Uterine smooth muscle cell (primary cell): ENCODE measurements around the gene PEX6. TPM values are rescaled to one million over a fixed set of nuclear protein-coding genes. Genes with fewer than 3 reads are reported as not detected.

ENCODE experiments used
- total RNA-seq: library from RNA; depleted of rRNA; stranded (reverse); fragments of >200 nt; gene quantifications from 2 replicates; pipeline ENCODE4 v1.2.3, GENCODE V29; 2014

PEX6 gene
- 24.9 and 68.6 TPM in 2 replicates for total RNA-seq

GRCh38 chr6:42978839-42979522, at the start of gene PEX6:
Gene PEX6, minus strand, starts transcription at chr6:42979181. Its CDS starts 31 bp downstream, at chr6:42979150.

GRCh38 chr6:43021270-43022047, 42.5 kb upstream of the PEX6 start, which contains the start of gene RRP36:
Gene RRP36, plus strand, starts transcription at chr6:43021623. Its CDS starts 32 bp downstream, at chr6:43021655.

DNA sequence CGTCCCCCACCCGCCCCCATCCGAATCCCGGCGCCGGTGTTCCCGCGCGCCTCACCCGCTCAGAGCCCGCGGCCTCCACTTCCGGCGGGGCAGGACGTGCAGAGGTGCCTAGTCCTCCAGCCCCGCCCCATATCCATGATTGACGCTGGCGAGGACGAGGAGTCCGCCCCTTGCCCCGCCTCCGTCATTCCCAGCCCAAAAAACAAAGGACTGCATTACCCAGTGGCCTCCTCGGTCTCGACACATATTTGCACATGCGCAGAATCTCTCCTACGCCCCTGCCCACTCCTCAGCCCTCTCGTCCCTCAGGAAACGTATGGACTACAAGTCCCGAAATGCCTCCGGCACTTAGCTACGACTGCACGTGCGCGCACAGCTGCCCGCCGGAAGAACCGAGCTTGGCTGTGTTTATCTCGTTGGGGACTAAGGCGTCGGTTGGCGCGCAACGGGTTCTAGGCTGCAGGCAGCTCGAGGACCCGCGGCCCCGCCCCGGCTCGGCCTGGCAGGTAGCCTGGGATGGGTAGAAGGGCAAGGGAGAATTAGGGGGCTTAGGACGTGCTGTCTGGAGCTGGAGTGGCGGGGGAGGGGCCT, 35.0 kb upstream of the PEX6 start, which contains the start of the genes KLHDC3 and MEA1:
Gene KLHDC3 (plus strand): TSS at position 407 of the 591 bp plus-strand sequence. CDS start 2,944 bp downstream, outside the sequence.
Gene MEA1 (minus strand): TSS at position 104 of the 591 bp plus-strand sequence. CDS start 133 bp downstream, outside the sequence.

DNA sequence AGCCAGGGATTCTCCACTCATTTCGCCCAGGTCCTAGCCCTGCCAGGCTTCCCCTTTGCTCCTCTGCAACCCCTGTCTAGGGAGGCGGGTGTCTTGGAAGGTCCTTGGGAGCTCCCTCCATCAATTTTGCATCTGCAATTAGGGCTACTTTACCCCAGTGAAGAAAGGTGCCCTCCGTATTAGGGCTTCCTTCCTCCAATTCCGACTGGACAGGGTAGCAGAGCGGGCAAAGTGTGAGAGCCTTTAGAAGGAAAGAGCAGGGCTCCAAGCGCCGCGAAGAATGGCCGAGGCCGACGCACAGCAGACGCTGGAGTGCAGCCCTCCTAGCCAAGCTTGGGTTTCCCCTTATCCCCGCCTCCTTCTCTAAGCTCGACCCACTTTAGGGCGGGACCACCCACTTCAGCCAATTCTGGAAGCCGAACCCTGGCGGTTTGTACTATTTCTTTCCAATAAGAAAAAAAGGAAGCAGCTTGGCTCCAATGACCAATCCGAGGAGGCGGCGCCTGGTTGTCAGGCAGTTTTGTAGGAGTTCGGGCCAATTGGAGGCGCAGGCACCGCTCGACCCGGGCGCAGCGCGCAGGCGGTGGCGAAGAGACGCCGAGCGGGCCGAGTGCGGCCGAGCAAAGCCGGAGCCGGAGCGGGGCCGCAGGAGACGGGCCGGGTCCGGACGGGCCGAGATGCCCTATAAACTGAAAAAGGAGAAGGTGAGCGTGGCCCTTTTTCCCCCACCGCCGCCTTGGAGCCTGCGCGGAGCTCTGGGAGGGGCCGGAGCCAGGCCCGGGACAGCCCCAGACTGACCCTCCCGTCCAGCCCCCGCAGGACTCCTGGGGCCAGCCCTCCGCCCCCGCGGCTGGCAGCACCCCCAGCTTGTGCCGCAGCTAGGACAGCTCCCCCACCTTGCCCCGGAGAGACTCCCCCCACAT, 5.3 kb upstream of the PEX6 start, which contains the start of gene PPP2R5D:
Gene PPP2R5D (plus strand): TSS at position 570 of the 923 bp plus-strand sequence. CDS start 108 bp downstream, at position 678.

DNA sequence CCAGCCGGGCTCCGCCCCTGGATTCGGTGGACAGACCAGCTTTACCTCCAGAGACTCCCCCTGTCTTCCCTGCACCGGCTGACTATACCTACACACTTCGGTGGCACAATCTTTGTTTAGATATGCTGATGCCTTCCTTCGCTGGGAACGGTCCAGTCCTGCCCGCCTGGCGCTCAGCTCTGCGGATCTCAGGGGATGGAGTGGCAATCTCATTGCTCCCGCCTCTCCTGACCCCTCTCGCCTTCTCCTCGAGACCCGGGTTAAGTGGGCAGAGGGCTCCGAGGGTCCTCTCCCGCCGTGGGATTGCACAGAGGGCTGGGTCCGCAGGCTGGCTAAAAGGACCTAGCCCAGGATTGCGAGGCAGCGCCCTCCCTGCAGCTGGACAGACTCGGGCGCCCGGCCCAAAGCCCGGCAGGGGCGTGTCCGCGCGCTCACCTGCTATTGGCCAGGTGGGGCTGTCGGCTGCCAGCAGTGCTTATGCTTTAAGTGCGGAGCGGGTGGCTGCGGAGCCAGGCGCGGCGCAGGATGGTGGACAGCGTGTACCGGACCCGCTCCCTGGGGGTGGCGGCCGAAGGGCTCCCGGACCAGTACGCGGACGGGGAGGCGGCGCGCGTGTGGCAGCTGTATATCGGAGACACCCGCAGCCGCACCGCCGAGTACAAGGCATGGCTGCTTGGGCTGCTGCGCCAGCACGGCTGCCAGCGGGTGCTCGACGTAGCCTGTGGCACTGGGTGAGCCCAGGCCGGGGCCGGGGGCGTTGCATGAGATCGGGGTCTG, 18.6 kb downstream of the PEX6 start, which contains the start of gene GNMT:
Gene GNMT (plus strand): TSS at position 512 of the 777 bp plus-strand sequence. CDS start 14 bp downstream, at position 526.

DNA sequence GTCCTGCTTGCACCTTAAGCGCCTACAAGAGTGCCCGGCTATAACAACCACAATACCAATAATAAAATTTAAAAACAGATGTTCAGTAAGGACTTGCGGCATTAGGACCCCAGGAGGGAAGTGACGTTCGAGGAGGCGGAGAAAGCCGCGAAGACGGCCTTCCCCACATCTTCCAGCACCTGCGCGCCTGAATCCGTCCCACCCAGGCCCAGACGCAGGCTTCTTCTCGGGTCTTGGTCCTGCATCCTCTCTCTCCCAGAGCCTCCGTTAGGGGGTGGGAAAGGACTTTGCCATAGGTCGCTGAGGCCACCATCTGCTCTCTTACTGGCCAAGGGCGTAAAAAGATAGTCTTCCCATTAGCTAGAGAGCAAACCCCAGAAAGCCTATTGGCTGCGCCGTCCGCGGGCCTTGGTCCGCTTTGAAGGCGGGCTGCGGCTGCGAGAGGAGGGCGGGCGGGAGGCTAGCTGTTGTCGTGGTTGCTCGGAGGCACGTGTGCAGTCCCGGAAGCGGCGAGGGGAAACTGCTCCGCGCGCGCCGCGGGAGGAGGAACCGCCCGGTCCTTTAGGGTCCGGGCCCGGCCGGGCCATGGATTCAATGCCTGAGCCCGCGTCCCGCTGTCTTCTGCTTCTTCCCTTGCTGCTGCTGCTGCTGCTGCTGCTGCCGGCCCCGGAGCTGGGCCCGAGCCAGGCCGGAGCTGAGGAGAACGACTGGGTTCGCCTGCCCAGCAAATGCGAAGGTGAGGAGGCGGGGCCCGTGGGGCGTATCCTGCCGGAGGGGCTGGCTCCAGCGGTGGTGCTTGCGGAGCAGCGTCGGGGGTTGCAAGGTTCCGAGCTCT, 49.8 kb downstream of the PEX6 start, which contains the start of gene CNPY3:
Gene CNPY3 (plus strand): TSS at position 495 of the 835 bp plus-strand sequence. CDS start 91 bp downstream, at position 586.

DNA sequence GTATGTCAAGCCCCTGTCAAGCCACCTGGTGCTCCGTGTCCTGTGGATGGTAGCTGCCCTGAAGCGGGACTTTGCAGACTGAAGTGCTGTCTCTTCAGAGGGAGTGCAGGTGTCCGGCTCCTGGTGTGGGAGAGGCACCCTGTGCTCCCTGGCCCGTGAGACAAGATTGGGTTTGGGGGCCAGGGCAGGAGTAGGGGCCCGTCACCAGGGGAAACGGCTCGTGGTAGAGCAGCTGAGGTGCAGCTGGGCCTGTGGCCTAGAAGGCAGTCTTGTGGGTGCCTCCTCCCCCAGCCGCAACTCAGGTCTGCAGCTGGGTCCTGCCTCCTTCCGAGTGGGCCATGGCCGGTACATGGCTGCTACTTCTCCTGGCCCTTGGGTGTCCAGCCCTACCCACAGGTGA, 63.2 kb downstream of the PEX6 start, which contains the start of gene PTCRA:
Gene PTCRA (plus strand): TSS at position 322 of the 400 bp plus-strand sequence. CDS start 17 bp downstream, at position 339.

Other genes with a start within 250 kb of the PEX6 start
- gene TBCC, start 233.1 kb downstream of the PEX6 start, total RNA-seq, result 36.1 and 45.9 TPM in 2 replicates
- 3.9 and 4.6 TPM in 2 replicates for gene BICRAL, start 197.1 kb downstream of the PEX6 start, total RNA-seq
- gene RPL7L1, start 99.6 kb downstream of the PEX6 start, total RNA-seq, result 116 and 145 TPM in 2 replicates
- gene PTCRA, start 63.1 kb downstream of the PEX6 start, total RNA-seq, result not detected in 2 replicates
- gene CNPY3, start 49.7 kb downstream of the PEX6 start, total RNA-seq, result 19.0 and 36.5 TPM in 2 replicates
- 0.25 TPM in 1 of 2 replicates, not detected in the other for gene GNMT, start 18.4 kb downstream of the PEX6 start, total RNA-seq
- 23.7 and 40.4 TPM in 2 replicates for gene PPP2R5D, start 5.4 kb upstream of the PEX6 start, total RNA-seq
- 67.7 and 89.1 TPM in 2 replicates for gene MEA1, start 34.8 kb upstream of the PEX6 start, total RNA-seq
- 59.6 and 66.2 TPM in 2 replicates for gene KLHDC3, start 35.1 kb upstream of the PEX6 start, total RNA-seq
- 81.2 and 132 TPM in 2 replicates for gene RRP36, start 42.4 kb upstream of the PEX6 start, total RNA-seq
- gene CUL7, start 74.7 kb upstream of the PEX6 start, total RNA-seq, result 58.9 and 83.6 TPM in 2 replicates
- 18.0 and 25.0 TPM in 2 replicates for gene MRPL2, start 80.3 kb upstream of the PEX6 start, total RNA-seq
- gene KLC4, start 80.5 kb upstream of the PEX6 start, total RNA-seq, result 11.8 and 19.5 TPM in 2 replicates
- 58.0 and 166 TPM in 2 replicates for gene PTK7, start 97.1 kb upstream of the PEX6 start, total RNA-seq
- gene SRF, start 192.1 kb upstream of the PEX6 start, total RNA-seq, result 20.7 and 21.4 TPM in 2 replicates
- gene CUL9, start 203.0 kb upstream of the PEX6 start, total RNA-seq, result 26.0 and 39.2 TPM in 2 replicates